Measurements from ENCODE around the gene TBL3.

DNA sequence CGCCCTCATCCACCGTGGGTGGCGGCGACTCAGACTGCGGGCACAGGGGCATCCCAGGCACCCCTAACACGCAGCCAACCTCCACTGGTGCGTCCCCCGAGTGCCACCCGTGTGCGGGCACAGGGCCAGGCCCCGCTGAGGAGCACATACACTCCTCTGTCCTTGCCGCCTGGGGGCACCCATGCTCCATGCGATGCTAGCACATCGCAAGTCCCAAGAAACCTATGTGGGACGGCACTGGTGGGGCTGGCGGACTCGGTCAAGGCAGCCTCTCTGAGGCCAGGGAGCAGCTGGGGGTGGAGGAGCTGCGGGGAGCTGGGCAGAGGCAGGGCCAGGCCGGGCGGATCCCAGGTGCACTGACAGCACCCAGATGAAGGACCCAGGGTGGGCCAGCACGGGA lies 33.8 kb downstream of the TBL3 start:
- no peak for TF ChIP-seq POLR2A (IDR thresholded peaks at IDR 0.05)
- TF ChIP-seq, protein P1, sequence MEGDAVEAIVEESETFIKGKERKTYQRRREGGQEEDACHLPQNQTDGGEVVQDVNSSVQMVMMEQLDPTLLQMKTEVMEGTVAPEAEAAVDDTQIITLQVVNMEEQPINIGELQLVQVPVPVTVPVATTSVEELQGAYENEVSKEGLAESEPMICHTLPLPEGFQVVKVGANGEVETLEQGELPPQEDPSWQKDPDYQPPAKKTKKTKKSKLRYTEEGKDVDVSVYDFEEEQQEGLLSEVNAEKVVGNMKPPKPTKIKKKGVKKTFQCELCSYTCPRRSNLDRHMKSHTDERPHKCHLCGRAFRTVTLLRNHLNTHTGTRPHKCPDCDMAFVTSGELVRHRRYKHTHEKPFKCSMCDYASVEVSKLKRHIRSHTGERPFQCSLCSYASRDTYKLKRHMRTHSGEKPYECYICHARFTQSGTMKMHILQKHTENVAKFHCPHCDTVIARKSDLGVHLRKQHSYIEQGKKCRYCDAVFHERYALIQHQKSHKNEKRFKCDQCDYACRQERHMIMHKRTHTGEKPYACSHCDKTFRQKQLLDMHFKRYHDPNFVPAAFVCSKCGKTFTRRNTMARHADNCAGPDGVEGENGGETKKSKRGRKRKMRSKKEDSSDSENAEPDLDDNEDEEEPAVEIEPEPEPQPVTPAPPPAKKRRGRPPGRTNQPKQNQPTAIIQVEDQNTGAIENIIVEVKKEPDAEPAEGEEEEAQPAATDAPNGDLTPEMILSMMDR (IDR thresholded peaks at IDR 0.05): no peak
